ENCODE data around the gene FCGR2B.
A peak's percentile ranks its signal among the peaks of the same experiment; 100 is the strongest.

FCGR2B gene

DNA sequence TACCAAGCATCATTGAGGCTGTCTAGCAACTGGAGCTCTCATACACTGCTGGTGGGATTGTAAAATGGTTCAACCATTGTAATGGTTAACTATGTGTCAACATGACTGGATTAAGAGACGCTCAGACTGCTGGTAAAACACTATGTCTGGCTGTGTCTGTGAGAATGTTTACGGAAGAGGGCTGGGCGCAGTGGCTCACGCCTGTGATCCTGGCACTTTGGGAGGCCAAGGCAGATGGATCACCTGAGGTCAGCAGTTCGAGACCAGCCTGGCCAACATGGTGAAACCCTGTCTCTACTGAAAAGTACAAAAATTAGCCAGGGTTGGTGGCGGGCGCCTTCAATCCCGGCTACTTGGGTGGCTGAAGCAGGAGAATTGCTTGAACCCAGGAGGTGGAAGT is 39.3 kb downstream of the FCGR2B start:
- no peak for DNase-seq (ENCODE audit: low read depth)
- no peak overlapping the region for H3K4me3 ChIP-seq (ENCODE audit: low read depth, low read length)
- TF ChIP-seq, protein P1, sequence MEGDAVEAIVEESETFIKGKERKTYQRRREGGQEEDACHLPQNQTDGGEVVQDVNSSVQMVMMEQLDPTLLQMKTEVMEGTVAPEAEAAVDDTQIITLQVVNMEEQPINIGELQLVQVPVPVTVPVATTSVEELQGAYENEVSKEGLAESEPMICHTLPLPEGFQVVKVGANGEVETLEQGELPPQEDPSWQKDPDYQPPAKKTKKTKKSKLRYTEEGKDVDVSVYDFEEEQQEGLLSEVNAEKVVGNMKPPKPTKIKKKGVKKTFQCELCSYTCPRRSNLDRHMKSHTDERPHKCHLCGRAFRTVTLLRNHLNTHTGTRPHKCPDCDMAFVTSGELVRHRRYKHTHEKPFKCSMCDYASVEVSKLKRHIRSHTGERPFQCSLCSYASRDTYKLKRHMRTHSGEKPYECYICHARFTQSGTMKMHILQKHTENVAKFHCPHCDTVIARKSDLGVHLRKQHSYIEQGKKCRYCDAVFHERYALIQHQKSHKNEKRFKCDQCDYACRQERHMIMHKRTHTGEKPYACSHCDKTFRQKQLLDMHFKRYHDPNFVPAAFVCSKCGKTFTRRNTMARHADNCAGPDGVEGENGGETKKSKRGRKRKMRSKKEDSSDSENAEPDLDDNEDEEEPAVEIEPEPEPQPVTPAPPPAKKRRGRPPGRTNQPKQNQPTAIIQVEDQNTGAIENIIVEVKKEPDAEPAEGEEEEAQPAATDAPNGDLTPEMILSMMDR (IDR thresholded peaks at IDR 0.05; ENCODE audit: insufficient read depth, low read depth, low read length, missing control alignments), result no peak

DNA sequence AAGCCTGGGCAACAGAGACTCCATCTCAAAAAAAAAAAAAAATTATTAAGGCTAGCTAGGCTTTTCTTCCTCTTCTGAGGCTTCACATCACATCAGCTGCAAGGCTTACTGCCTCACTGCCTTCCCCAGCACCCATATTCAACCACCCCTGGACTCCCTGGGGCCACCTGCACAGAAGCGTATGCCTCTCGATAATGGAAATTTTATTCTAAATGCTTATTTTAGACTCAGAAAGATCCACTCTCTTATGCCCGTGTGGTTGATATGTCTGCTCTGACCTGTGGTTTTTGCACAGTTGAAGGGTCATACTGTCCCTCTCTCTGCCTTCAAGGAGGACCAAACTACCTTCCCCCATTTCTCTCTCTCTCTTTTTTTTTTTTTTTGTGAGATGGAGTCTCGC is 42.6 kb downstream of the FCGR2B start:
- no peak overlapping the region for H3K4me3 ChIP-seq (ENCODE audit: low read depth, low read length)
- TF ChIP-seq, protein P1 (IDR thresholded peaks at IDR 0.05; ENCODE audit: insufficient read depth, low read depth, low read length, missing control alignments), result no peak
- DNase-seq (ENCODE audit: low read depth), result peak; percentile 64

DNA sequence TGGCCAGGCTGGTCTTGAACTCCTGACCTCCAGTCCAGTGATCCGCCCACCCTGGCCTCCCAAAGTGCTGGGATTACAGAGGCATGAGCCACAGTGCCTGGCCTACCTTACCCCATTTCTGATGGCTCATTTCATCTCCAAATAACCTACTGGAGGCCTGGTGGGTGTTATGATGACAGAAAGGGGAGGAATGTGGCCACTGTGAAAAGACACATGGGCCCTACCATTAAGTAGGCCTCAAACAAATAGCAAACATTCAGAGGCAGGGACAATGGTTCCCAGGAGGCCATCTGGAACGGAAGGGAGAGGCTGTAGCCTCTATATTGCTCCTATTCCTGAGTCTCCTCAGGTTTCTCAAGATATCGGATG is 43.2 kb downstream of the FCGR2B start:
- H3K4me3 ChIP-seq (ENCODE audit: low read depth, low read length), result peak overlapping the region; percentile 80
- DNase-seq (ENCODE audit: low read depth), result peak; percentile 30
- TF ChIP-seq, protein P1 (IDR thresholded peaks at IDR 0.05; ENCODE audit: insufficient read depth, low read depth, low read length, missing control alignments), result no peak

DNA sequence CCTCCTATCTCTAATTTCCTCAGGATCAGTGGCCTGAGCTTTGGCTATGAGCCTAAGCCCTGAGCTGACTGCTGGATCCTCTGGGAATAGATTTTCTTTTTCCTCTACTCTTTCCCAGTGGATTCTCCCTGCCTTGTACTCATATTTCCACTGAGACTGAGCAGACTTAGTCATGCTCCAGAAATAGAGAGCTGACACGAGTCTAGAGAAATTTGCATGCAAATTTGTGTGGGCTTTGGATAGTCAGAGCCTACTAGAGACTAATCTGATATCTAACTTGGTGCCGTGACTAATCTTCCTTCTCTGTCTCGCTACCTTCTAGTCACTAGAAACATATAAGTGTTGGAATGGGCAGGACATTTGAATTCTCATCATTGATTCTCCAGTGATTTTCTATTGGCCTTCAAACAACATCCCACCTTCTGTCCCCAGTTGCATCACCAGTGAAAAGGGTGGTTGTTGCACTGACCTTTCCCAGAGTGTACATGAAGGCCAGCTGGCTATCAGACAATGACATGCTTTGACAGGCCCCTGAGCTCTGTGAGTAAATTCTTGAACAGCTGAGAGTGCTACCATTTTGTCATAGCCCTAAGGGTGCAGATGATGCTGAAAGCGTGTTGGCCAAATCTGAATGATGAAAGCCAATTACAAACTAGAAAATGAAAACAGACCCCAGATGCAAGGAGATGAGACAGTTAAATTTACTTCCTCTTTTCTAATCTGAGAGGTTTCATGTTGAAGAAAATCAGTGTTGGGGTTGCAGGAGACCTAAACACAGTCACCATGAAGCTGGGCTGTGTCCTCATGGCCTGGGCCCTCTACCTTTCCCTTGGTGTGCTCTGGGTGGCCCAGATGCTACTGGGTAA is 43.8 kb downstream of the FCGR2B start, which contains the start of gene FCRLA:
FCRLA (plus strand) TSS at position 748 of the 866 bp plus-strand sequence; CDS start at position 784, 36 bp downstream.
- peak within 1 kb of the TSS; percentile 80 for H3K4me3 ChIP-seq (ENCODE audit: low read depth, low read length)
- peak; percentile 92 for DNase-seq (ENCODE audit: low read depth)
- TF ChIP-seq, protein P1 (IDR thresholded peaks at IDR 0.05; ENCODE audit: insufficient read depth, low read depth, low read length, missing control alignments), result no peak

DNA sequence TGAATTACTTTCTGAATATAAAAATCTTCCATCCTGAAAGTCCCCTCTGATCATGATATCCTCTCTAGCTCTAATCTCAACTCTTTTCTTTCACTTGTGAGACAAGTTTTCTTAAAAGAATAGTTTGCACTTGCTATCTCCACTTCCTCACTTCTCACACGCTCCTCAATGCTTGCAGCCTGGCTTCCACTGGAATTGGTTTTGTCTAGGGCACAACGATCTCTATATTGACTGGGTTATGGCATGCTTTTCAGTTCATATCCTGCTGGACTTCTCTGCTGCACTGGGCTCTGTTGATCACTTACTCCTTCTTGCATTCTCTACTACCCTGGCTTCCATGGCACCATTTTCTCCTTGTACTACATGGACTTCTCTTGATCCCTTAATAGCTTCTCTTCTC is 44.6 kb downstream of the FCGR2B start:
- TF ChIP-seq, protein P1 (IDR thresholded peaks at IDR 0.05; ENCODE audit: insufficient read depth, low read depth, low read length, missing control alignments), result no peak
- peak overlapping the region; percentile 80 for H3K4me3 ChIP-seq (ENCODE audit: low read depth, low read length)
- peak; percentile 31 for DNase-seq (ENCODE audit: low read depth)

DNA sequence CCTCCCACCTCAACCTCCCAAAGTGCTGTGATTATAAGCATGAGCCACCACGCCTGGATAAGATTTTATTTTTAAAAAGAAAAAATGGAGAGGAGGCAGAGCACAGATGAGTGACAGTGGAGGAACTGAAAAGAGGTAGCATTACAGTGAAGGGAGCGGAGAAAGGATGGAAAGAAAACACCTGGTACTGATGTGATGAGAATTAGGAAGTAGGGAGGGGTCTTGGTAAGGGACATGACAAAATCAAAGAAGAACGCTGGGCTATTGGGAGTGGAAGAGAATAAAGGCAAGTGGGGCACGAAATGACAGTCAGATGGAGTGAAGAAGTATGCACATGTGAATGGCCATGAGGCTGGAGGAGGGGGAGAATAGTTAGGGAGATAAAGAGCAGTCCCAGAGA is 46.4 kb downstream of the FCGR2B start:
- peak overlapping the region; percentile 80 for H3K4me3 ChIP-seq (ENCODE audit: low read depth, low read length)
- TF ChIP-seq, protein P1 (IDR thresholded peaks at IDR 0.05; ENCODE audit: insufficient read depth, low read depth, low read length, missing control alignments), result no peak
- no peak for DNase-seq (ENCODE audit: low read depth)

Measured in GM12865 (cell line).